Epidermal melanocyte (primary cell): Measurements from ENCODE around the gene TBR1.

ENCODE experiments used
- DNase-seq: peaks from one replicate; pipeline ENCODE4 v3.0.0; 2011; ENCODE audit warnings: low spot score; ENCODE audit not compliant: insufficient read length

The TBR1 gene

DNA sequence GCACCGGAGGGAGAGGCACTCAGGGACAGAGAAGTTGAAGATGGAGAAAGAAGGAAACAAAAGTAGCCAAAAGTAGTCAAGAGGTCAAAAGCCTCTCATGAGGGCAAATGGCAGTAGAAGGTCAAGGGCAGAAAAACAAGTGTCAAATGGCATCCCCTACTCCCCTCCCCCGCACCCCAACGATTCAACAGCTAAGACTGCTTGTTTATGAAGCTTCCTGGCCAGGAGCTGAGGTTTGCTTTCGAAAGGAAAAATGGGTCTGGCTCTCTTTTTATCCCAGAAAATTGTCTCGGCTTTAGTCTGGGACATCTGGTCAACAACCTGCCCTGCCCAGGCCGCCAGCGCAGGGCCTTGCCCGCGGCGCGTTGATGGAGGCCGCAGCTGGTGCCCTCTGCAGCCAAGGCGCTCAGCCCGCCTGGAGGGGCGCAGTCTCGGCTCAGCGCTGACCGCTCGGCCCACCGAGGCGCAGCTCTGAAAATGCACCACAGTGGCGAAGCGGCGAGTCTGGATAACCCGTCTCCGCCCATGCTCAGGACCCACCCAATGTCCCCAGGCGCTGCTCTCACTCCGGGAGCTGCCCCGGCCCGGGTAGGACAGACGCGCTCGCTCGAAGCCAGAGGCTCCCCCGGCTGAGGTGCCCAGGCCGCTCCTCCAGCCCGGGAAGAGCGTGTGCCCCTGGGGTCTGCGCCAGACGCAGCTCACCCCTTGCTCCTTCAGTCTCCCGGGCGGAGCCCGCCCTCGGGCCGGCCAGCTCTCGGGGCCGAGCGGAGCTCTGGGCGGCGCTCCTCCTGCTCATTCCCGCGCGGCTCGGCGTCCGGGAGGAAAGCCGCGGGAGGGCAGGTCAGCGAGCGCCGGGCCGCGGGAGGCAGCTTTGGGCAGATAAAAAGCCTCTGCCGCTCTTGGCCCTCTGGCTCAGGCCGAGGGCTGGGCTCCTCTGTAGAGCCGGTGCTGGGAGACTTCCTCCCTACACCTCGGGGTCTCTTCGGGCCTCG lies 1.8 kb upstream of the TBR1 start:
- no peak for DNase-seq

DNA sequence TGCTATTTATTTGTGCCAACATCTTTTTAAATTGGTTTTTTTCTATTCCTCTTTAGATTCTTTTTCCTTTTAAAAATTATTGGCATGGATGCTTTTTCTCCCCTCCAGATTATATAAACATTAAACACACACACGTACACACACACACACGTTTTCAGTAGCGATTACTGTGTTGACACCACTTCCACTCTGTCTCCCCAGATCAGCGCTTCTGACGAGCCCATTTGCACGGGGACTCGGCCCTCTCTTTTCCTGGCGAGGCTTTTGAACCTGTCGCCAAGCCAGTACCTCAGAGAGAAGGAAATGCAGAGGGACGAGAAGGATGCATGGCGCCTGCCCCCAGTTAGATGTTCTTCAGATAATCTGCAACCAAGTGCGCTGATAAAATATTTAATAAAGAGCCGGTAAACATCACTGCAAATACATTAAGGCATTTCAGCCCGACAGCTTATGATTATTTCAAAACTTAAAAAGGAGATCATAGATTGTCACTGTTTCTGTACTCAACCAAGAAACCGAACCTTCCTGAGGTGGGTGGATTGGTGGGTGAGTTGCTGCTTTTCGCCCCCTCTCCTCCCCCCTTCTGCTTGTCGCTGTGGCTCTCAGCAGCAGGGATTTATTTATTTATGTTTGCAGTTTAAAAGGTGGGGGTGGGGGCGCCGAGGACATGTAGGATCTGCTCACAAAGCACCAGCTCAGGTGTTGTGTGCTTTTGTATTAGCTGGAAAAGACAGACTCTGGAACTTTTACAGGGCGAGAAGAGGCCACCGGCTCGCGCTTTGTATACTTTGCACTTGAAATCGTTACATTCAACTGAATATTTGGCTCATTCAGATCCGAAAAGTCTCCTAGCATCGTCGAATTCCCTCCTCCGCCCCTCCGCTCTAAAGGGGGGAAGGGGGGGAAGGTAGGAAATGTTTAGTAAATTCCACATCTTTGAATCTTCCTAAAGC lies 787 bp upstream of the TBR1 start:
- no peak for DNase-seq

DNA sequence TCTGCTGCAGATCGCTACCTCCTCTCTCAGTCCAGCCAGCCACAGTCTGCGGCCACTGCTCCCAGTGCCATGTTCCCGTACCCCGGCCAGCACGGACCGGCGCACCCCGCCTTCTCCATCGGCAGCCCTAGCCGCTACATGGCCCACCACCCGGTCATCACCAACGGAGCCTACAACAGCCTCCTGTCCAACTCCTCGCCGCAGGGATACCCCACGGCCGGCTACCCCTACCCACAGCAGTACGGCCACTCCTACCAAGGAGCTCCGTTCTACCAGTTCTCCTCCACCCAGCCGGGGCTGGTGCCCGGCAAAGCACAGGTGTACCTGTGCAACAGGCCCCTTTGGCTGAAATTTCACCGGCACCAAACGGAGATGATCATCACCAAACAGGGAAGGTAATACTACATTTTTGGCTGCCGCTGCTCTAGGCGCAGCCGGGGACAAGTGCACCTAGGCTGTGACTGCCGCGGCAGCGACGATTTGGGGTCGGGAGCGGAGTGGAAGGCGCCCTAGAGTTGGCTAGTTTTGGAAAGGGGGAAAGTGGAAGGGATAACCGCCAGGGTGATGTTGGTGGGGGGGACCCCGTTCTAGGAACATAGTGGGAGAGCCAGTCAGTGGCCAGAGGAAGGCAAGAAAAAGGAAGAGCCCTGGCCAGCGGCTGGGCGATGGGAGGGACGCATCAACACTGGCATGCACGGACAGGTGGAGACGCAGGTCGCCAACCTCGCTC lies 776 bp downstream of the TBR1 start:
- DNase-seq, result no peak

DNA sequence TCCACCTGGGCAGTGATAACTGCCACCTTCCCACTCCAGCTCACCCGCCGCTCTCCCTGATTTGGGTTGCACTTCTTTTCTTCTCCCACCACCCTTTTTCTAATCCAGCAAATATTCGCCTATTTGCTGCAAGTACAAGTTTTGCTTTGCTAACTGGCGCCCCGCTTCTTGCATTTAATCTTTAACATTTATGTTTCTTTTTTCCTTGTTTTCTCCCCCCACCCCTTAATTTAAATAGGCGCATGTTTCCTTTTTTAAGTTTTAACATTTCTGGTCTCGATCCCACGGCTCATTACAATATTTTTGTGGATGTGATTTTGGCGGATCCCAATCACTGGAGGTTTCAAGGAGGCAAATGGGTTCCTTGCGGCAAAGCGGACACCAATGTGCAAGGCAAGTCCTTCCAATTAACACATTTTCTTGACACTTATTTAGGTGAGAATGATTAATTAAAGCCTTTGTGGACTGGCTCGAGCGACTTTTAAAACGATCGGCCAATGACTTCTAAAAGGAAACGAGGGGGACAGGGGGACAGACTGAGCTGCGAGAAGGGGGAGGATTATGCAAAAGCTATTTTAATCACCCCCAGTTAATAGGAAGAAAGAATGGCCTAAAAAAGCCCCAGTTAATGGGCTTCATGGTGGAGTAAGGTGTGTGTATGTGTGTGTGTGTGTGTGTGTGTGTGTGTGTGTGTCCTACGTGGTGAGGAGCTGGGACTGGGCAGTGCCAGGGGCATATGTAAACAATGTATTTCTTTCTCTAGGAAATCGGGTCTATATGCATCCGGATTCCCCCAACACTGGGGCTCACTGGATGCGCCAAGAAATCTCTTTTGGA lies 1.6 kb downstream of the TBR1 start:
- no peak for DNase-seq

DNA sequence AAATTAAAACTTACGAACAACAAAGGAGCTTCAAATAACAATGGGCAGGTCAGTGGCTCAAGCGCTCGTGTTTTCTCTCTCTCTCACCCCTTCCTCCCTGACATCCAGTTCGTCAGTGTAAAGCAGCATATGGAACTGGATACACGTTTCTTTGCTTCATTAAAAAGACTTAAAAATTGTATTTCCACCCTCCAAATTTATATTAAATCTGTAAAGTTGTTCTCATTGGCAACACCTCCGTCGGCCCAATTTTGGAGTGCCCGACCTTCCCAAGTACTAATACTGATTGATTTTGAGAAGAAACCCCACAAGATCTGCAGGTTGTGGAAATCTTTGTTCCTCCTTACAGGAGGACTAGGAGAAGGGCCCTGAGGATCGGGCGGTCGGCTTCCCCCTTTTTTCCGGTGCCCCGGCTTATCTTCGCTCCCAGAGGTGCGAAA lies 2.2 kb downstream of the TBR1 start:
- DNase-seq, result no peak

DNA sequence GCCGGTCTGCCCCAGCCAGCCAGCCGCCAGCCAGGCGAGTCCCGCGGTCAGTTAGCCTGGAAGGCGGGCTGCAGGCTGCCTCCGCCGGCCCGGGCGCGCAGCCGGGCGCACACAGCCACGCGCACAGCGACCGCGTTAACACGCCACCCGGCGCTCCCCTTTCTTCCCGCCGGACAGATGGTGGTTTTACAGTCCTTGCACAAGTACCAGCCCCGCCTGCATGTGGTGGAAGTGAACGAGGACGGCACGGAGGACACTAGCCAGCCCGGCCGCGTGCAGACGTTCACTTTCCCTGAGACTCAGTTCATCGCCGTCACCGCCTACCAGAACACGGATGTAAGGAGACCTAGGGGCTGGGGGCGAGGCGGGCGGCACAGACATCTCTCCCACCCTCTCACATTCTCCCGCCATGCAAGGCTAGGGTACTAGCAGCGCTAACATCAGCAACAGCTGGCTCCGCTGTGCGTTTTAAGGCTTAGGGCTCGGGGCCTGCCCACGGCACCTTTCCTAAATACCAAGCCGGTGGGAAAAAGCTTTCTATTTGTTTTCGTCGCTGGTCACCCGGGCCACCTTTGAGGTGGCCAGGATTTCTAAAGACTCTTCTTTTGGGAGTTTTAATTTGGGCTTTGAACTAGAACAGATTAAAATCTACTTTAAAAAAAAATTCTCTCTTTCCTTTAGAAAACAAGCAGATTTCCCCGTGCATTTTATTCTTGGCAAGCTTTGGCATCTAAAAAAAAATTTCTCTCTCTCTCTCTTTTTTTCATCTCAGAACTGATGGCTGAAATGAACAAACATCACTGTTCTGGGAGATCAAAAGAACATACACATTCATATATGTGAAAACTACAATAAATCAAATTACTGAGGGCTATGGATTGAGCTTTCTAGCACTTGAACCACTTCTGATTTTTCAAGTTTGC lies 2.9 kb downstream of the TBR1 start:
- no peak for DNase-seq

DNA sequence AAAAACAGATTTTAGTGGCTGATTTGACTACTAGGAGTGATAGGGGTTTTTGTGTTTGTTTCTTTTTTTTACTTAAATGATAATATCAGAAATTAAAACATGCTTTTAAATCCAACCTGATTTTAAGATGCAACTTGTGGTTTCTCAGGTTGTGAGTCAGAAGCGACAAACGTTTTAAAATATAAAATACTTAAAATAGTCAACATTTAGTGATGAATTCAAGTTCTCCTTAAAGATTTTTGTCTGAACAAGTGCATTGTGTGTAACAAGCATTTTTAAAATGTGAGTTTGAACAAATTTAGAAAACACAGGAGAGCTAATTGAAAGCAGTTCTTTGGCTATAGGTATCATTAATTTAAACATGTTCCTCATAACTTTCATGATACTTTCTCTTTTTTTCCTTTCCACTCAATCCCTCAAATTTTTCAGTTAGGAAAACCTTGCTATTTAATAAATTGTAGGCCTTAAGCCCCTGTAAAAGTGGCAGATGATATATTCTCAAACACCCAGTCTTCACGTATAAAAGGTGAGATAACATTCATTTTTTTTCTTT lies 3.6 kb downstream of the TBR1 start:
- no peak for DNase-seq

DNA sequence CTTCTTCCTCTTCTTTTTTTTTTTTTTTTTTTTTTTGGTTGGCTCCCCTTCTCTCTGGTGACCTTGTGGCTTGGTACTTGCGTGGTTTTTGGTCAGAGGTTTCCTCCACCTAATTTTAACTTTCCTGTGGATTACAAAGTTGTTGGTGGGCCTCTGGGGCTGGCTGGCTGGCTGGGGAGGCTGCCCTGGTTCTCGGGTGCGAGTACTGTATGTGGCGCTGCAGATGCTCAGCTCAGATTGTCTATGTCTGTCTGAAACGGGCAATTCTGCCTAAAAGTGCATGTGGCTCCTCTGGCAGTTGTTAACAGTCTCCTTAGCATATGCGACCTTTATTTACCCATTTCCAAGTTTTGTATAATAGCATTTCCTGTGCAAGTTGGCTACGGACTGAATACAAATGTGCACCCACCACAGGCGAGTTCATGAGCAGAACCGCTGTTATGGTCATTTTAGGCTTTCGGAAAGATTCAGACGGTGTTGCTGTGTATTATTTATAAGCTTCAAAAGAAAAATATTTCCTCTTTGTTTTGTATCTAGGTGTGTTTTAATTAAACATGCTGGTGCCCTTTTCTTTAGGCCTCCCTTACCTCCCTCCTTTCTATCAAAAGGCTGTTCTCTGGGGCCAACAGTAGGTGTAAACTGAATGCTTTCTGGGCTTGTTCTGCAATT lies 4.4 kb downstream of the TBR1 start:
- no peak for DNase-seq

DNA sequence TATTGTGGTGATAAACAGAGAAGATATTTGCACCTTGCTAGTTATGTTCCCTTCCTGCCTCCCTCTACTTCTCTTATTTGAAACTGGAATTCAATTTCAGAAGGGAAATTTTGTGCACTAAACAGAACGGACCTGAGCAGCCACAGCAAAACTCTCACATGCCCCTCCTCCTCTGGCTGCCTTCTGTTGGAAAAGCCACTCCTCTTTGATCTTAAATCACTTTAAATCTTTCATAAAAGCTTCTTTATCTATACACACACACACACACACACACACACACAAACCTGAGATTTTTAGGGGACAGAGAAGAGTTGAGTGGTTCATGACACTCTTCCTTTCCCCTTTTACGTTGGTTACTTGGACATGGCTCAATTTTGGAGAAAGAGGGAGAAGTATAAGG lies 5.6 kb downstream of the TBR1 start:
- DNase-seq, result no peak

DNA sequence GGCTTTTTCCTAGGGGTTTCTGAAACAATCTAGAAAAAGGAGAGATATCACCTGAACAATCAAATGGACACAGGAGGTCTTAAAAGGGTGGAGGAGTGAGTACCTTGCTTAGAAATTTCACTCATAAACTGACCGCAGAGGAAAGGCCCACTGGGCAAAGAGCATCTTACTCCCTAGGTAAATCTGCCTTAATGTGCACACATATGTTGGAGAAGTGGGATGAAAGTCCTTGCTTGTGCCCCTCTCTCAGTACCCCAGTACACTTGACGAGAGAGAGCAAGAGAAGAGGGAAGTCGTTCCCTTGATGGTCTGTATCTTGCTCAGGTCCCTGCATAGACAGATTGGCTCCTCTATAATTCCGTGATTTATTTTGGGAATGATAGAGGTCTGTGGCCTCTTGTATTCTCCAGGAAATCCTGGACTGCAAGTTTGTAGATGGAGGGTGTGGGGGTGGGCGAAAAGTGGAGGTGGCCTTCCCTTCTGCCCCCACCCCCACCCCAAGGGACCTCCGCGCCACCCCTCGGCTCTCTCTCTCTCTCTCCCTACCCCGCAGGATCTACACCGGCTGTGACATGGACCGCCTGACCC lies 6.8 kb downstream of the TBR1 start:
- DNase-seq, result no peak

DNA sequence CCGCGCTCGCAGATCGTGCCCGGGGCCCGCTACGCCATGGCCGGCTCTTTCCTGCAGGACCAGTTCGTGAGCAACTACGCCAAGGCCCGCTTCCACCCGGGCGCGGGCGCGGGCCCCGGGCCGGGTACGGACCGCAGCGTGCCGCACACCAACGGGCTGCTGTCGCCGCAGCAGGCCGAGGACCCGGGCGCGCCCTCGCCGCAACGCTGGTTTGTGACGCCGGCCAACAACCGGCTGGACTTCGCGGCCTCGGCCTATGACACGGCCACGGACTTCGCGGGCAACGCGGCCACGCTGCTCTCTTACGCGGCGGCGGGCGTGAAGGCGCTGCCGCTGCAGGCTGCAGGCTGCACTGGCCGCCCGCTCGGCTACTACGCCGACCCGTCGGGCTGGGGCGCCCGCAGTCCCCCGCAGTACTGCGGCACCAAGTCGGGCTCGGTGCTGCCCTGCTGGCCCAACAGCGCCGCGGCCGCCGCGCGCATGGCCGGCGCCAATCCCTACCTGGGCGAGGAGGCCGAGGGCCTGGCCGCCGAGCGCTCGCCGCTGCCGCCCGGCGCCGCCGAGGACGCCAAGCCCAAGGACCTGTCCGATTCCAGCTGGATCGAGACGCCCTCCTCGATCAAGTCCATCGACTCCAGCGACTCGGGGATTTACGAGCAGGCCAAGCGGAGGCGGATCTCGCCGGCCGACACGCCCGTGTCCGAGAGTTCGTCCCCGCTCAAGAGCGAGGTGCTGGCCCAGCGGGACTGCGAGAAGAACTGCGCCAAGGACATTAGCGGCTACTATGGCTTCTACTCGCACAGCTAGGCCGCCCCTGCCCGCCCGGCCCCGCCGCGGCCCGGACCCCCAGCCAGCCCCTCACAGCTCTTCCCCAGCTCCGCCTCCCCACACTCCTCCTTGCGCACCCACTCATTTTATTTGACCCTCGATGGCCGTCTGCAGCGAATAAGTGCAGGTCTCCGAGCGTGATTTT lies 7.6 kb downstream of the TBR1 start:
- DNase-seq, result no peak

DNA sequence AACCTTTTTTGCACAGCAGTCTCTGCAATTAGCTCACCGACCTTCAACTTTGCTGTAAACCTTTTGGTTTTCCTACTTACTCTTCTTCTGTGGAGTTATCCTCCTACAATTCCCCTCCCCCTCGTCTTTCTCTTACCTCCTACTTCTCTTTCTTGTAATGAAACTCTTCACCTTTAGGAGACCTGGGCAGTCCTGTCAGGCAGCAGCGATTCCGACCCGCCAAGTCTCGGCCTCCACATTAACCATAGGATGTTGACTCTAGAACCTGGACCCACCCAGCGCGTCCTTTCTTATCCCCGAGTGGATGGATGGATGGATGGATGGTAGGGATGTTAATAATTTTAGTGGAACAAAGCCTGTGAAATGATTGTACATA lies 8.3 kb downstream of the TBR1 start:
- DNase-seq, result no peak

DNA sequence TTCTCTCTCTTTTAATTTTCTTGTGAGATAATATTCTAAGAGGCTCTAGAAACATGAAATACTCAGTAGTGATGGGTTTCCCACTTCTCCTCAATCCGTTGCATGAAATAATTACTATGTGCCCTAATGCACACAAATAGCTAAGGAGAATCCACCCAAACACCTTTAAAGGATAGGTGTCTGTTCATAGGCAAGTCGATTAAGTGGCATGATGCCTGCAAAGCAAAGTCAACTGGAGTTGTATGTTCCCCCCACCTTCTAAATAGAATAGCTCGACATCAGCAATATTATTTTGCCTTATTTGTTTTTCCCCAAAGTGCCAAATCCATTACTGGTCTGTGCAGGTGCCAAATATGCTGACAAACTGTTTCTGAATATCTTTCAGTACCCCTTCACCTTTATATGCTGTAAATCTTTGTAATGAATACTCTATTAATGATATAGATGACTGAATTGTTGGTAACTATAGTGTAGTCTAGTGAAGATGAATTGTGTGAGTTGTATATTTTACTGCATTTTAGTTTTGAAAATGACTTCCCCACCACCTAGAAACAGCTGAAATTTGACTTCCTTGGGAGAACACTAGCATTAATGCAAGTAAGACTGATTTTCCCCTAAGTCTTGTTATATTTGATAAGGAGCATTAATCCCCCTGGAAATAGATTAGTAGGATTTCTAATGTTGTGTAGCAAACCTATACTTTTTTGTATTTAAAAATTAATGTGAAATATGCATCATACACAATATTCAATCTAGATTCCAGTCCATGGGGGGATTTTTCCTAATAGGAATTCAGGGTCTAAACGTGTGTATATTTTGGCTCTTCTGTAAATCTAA lies 9.0 kb downstream of the TBR1 start:
- no peak for DNase-seq

DNA sequence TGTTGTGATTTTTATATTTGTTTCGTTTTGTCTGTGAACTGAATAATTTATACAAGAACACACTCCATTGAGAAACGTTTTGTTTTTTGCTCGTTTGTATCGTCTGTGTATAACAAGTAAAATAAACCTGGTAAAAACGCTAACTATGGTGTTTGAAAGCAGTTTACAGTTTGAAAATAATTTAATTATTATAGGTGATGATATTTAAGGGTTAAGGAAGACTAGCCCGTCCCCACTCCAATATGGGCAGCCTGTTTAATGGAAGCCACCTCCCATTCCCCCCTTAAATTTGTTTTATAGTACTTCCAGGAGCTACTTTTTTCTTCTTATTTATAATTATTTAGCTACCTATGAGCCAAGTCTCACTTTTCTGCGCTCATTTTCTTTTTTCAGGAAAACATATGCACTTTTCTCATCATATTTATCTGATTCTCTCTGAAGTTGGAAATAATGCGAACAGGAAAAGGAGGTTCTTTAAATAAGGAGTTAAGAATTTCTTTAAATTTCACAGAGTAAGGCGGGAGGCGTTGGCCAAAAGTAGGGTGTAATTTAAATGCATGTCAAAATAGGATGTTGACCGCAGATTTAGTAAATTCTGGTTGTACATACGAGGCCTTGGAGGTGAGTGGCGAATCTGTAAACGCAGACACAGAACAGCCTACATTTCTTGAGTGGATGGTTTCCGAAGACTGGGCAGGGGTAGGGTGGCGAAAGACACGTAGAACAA lies 9.8 kb downstream of the TBR1 start:
- DNase-seq, result no peak

DNA sequence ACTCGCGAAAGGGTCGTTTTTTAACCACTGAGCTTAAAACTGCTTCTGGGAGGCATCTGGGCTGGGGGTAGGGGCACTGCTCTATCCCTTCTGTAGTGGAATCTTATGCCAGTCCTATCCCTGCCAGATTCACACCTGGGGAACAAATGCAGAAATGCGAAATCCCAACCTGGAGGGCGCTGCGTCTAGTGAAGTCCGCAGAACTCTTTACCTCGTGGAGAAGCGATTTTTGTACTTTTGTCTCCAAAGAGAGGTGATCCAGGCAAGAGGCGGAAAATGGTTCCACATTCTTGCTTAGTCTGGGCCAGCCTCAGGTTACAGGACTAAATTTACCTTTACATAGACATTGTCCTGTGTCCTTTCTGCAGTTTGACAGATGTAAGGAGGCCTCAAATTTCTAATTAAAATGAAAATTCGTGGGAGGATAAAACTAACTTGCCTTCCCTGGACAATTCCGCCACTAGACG lies 10.4 kb downstream of the TBR1 start:
- no peak for DNase-seq
